DOHH2 (cell line): Measurements from ENCODE around the gene ACCSL.

Experiments used
- H3F3A ChIP-seq: fragments of 200-600 bp; sonication (generic), shearing (Covaris generic); 2 replicates; pipeline ENCODE4 v1.6.0; 2016; ENCODE audit warnings: antibody characterized with exemption, mild to moderate bottlenecking; ENCODE audit not compliant: control insufficient read depth, insufficient read depth
- H3K27ac ChIP-seq: fragments of 200-600 bp; sonication (generic); 2 replicates; pipeline ENCODE4 v1.5.1; 2014; ENCODE audit warnings: low read depth, mild to moderate bottlenecking, low read length, moderate library complexity
- H3K27me3 ChIP-seq: fragments of 200-600 bp; sonication (generic); 2 replicates; pipeline ENCODE4 v1.6.1; 2014; ENCODE audit warnings: mild to moderate bottlenecking, low read length, mixed read lengths; ENCODE audit not compliant: control insufficient read depth
- H3K36me3 ChIP-seq: fragments of 200-600 bp; sonication (generic); 2 replicates; pipeline ENCODE4 v1.6.1; 2014; ENCODE audit warnings: mild to moderate bottlenecking, low read length, moderate library complexity, mixed read lengths; ENCODE audit not compliant: control insufficient read depth
- H3K4me1 ChIP-seq: fragments of 200-600 bp; sonication (generic); 2 replicates; pipeline ENCODE4 v1.6.1; 2014; ENCODE audit warnings: mild to moderate bottlenecking, low read length, mixed read lengths; ENCODE audit not compliant: control insufficient read depth
- H3K4me2 ChIP-seq: fragments of 200-600 bp; sonication (generic); 2 replicates; pipeline ENCODE4 v1.6.0; 2014; ENCODE audit warnings: mild to moderate bottlenecking, low read length, moderate library complexity
- H3K4me3 ChIP-seq: fragments of 200-600 bp; sonication (generic); 2 replicates; pipeline ENCODE4 v1.5.1; 2014; ENCODE audit warnings: mild to moderate bottlenecking, low read length, mixed read lengths
- H3K79me2 ChIP-seq: fragments of 200-600 bp; sonication (generic); 2 replicates; pipeline ENCODE4 v1.6.1; 2014; ENCODE audit warnings: mild to moderate bottlenecking, low read length, mixed read lengths; ENCODE audit not compliant: control insufficient read depth
- H3K9me2 ChIP-seq: fragments of 200-600 bp; sonication (generic); replicated peaks from 2 replicates; pipeline ENCODE4 v1.6.1; 2014; ENCODE audit warnings: mild to moderate bottlenecking, low read length, mixed read lengths; ENCODE audit not compliant: control insufficient read depth
- H3K9me3 ChIP-seq: fragments of 200-600 bp; sonication (generic); 2 replicates; pipeline ENCODE4 v1.6.1; 2014; ENCODE audit warnings: antibody characterized with exemption, low read length, mixed read lengths; ENCODE audit not compliant: control insufficient read depth, insufficient read depth
- H4K20me1 ChIP-seq: fragments of 200-600 bp; sonication (generic); 2 replicates; pipeline ENCODE4 v1.6.0; 2014; ENCODE audit warnings: low read depth, mild to moderate bottlenecking, antibody characterized with exemption, low read length, moderate library complexity; ENCODE audit not compliant: control insufficient read depth, insufficient read depth
- CTCF ChIP-seq: fragments of 200-600 bp; sonication (generic); IDR thresholded peaks from one replicate; pipeline ENCODE4 v1.5.1; 2014; ENCODE audit warnings: antibody characterized with exemption, mild to moderate bottlenecking, low read depth, low read length; ENCODE audit not compliant: poor library complexity, severe bottlenecking
- EZH2phosphoT487 ChIP-seq: fragments of 200-600 bp; sonication (generic); IDR thresholded peaks from 2 replicates; pipeline ENCODE4 v1.6.1; 2017; ENCODE audit warnings: borderline replicate concordance, mild to moderate bottlenecking, antibody characterized with exemption, low read length, moderate library complexity, mixed read lengths

Gene ACCSL

GRCh38 chr11:44005063-44005701, 42.6 kb upstream of the ACCSL start:
- TF ChIP-seq EZH2phosphoT487 (no peak), CTCF (no peak)
- H3K27ac ChIP-seq: no peak overlapping the region
- no peak overlapping the region for H3K4me2 ChIP-seq

GRCh38 chr11:44005956-44006355, 41.8 kb upstream of the ACCSL start:
- no peaks in the 10 kb centered on the region for H3K79me2 ChIP-seq
- H3K9me3 ChIP-seq: no peaks in the 10 kb centered on the region
- H3K27ac ChIP-seq: no peak overlapping the region
- no peak overlapping the region for H3K4me3 ChIP-seq
- H3K9me2 ChIP-seq: no peaks in the 10 kb centered on the region
- TF ChIP-seq EZH2phosphoT487 (no peak), CTCF (no peak)
- H3K27me3 ChIP-seq: no peaks in the 10 kb centered on the region
- no peaks in the 10 kb centered on the region for H3F3A ChIP-seq
- H4K20me1 ChIP-seq: no peaks in the 10 kb centered on the region
- no peaks in the 10 kb centered on the region for H3K36me3 ChIP-seq
- no peaks in the 10 kb centered on the region for H3K4me1 ChIP-seq
- no peak overlapping the region for H3K4me2 ChIP-seq

More at GRCh38 chr11:44005063-44005701, 42.6 kb upstream of the ACCSL start:
- Histone ChIP-seq H3K4me3 (no peak overlapping the region), H3K9me3 (no peaks in the 10 kb centered on the region), H3K9me2 (no peaks in the 10 kb centered on the region), H3K4me1 (no peaks in the 10 kb centered on the region), H4K20me1 (no peaks in the 10 kb centered on the region), H3K36me3 (no peaks in the 10 kb centered on the region), H3F3A (no peaks in the 10 kb centered on the region), H3K79me2 (no peaks in the 10 kb centered on the region), H3K27me3 (no peaks in the 10 kb centered on the region)

- Histone ChIP-seq H3F3A (no peaks in the 10 kb centered on the region), H3K27ac (no peak overlapping the region), H3K4me3 (no peak overlapping the region), H3K4me1 (no peaks in the 10 kb centered on the region), H3K9me2 (no peaks in the 10 kb centered on the region), H3K4me2 (no peak overlapping the region), H3K9me3 (no peaks in the 10 kb centered on the region), H4K20me1 (no peaks in the 10 kb centered on the region), H3K36me3 (no peaks in the 10 kb centered on the region), H3K79me2 (no peaks in the 10 kb centered on the region), H3K27me3 (peaks cover 3% of the 10 kb centered on the region; the same call in 1 of the 2 replicates)
- no peak for TF ChIP-seq CTCF
- TF ChIP-seq EZH2phosphoT487: no peak
Observed at GRCh38 chr11:44006917-44007361, 40.8 kb upstream of the ACCSL start.
